Measurements from ENCODE around the gene OR6C6. TPM values are rescaled to one million over a fixed set of nuclear protein-coding genes. Genes with fewer than 3 reads are reported as not detected.
A peak's percentile ranks its signal among the peaks of the same experiment; 100 is the strongest.

Gene OR6C6
- total and polyA plus RNA-seq, 4 donors, result not detected

DNA sequence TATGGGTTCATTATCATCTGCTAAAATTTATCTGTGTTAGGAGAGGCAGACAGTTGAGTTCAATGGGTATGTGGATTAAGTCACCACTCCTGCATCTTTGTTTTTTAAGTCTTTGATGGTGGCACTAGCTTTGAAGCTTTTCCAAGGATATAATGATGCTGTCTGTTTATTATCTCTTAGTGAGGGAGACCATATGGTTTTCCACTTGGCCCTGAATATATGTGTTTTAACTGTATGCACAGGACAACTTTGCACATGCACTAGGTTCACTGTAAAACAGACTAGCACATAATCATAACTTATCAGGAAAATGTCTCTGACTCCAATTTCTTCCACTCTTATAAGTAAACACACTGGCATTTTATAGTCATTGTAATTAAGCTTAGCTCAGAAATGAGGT, 43.1 kb downstream of the OR6C6 start:
- H3K9ac ChIP-seq (ENCODE audit: low read depth in 1 of 2, low read length in 2 of 2), result no peak overlapping the region
- TF ChIP-seq NR2F2 (IDR thresholded peaks at IDR 0.05), result no peak
- no peak for TF ChIP-seq HNF4G (IDR thresholded peaks at IDR 0.05)
- no peak for TF ChIP-seq CTCF (IDR thresholded peaks at IDR 0.05; ENCODE audit: low read depth, low read length, missing input control)
- TF ChIP-seq YY1 (IDR thresholded peaks at IDR 0.05), result no peak
- TF ChIP-seq TAF1 (conservative IDR thresholded peaks at IDR 0.05), result no peak
- no peak for TF ChIP-seq GABPA (IDR thresholded peaks at IDR 0.05 in 1 of 2, conservative IDR thresholded peaks at IDR 0.05 in 1 of 2)
- TF ChIP-seq SP1 (IDR thresholded peaks at IDR 0.05), result no peak
- TF ChIP-seq FOXA1 (IDR thresholded peaks at IDR 0.05), result no peak
- TF ChIP-seq EGR1 (IDR thresholded peaks at IDR 0.05; ENCODE audit: low read depth in 2 of 2), result no peak
- TF ChIP-seq, protein P1, sequence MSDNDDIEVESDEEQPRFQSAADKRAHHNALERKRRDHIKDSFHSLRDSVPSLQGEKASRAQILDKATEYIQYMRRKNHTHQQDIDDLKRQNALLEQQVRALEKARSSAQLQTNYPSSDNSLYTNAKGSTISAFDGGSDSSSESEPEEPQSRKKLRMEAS (IDR thresholded peaks at IDR 0.05), result no peak
- no peak for DNase-seq (ENCODE audit: low spot score)
- no peaks in the 10 kb centered on the region for H3K36me3 ChIP-seq (ENCODE audit: control insufficient read depth in 4 of 4, insufficient read depth in 3 of 4, low read depth in 1 of 4, low read length in 3 of 4)
- peaks cover 0 to 9% (median 2%) of the 10 kb centered on the region in 4 donors for H3K4me1 ChIP-seq (ENCODE audit: control insufficient read depth in 4 of 4, insufficient read depth in 4 of 4, low read length in 3 of 4)
- H3K4me3 ChIP-seq (ENCODE audit: low read depth in 1 of 3, low read length in 3 of 3), result no peak overlapping the region
- no peak overlapping the region for H3K27ac ChIP-seq (ENCODE audit: low read depth in 1 of 2, low read length in 2 of 2)
- H3K27me3 ChIP-seq (ENCODE audit: control insufficient read depth in 4 of 4, insufficient read depth in 4 of 4, low read length in 3 of 4), result no peaks in the 10 kb centered on the region
- H3K9me3 ChIP-seq (ENCODE audit: control insufficient read depth in 4 of 4, low read length in 3 of 4), result no peaks in the 10 kb centered on the region

- no peaks in the 10 kb centered on the region for H3K9me3 ChIP-seq (ENCODE audit: control insufficient read depth in 4 of 4, low read length in 3 of 4)
- peaks cover 0 to 9% (median 2%) of the 10 kb centered on the region in 4 donors for H3K4me1 ChIP-seq (ENCODE audit: control insufficient read depth in 4 of 4, insufficient read depth in 4 of 4, low read length in 3 of 4)
- TF ChIP-seq GABPA (IDR thresholded peaks at IDR 0.05 in 1 of 2, conservative IDR thresholded peaks at IDR 0.05 in 1 of 2), result no peak
- peak; percentile 58 for TF ChIP-seq ATF3 (IDR thresholded peaks at IDR 0.05)
- no peak for TF ChIP-seq EGR1 (IDR thresholded peaks at IDR 0.05; ENCODE audit: low read depth in 2 of 2)
- TF ChIP-seq TAF1 (conservative IDR thresholded peaks at IDR 0.05), result no peak
- TF ChIP-seq HNF4G (IDR thresholded peaks at IDR 0.05), result no peak
- TF ChIP-seq, protein P2, sequence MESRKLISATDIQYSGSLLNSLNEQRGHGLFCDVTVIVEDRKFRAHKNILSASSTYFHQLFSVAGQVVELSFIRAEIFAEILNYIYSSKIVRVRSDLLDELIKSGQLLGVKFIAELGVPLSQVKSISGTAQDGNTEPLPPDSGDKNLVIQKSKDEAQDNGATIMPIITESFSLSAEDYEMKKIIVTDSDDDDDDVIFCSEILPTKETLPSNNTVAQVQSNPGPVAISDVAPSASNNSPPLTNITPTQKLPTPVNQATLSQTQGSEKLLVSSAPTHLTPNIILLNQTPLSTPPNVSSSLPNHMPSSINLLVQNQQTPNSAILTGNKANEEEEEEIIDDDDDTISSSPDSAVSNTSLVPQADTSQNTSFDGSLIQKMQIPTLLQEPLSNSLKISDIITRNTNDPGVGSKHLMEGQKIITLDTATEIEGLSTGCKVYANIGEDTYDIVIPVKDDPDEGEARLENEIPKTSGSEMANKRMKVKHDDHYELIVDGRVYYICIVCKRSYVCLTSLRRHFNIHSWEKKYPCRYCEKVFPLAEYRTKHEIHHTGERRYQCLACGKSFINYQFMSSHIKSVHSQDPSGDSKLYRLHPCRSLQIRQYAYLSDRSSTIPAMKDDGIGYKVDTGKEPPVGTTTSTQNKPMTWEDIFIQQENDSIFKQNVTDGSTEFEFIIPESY (IDR thresholded peaks at IDR 0.05), result peak; percentile 65
- peak; percentile 30 to 72 for TF ChIP-seq HNF4A (conservative IDR thresholded peaks at IDR 0.05)
- peak in 1 of 2 donors; percentile 73 for TF ChIP-seq JUND (IDR thresholded peaks at IDR 0.05)
- no peak for TF ChIP-seq FOXA1 (IDR thresholded peaks at IDR 0.05)
- no peak for TF ChIP-seq NR2F2 (IDR thresholded peaks at IDR 0.05)
- no peak for TF ChIP-seq CTCF (IDR thresholded peaks at IDR 0.05; ENCODE audit: low read depth, low read length, missing input control)
- TF ChIP-seq RXRA (IDR thresholded peaks at IDR 0.05), result peak; percentile 27 to 79
- TF ChIP-seq, protein P1 (IDR thresholded peaks at IDR 0.05), result peak; percentile 51
- peak; percentile 55 for TF ChIP-seq YY1 (IDR thresholded peaks at IDR 0.05)
- TF ChIP-seq, protein P3, sequence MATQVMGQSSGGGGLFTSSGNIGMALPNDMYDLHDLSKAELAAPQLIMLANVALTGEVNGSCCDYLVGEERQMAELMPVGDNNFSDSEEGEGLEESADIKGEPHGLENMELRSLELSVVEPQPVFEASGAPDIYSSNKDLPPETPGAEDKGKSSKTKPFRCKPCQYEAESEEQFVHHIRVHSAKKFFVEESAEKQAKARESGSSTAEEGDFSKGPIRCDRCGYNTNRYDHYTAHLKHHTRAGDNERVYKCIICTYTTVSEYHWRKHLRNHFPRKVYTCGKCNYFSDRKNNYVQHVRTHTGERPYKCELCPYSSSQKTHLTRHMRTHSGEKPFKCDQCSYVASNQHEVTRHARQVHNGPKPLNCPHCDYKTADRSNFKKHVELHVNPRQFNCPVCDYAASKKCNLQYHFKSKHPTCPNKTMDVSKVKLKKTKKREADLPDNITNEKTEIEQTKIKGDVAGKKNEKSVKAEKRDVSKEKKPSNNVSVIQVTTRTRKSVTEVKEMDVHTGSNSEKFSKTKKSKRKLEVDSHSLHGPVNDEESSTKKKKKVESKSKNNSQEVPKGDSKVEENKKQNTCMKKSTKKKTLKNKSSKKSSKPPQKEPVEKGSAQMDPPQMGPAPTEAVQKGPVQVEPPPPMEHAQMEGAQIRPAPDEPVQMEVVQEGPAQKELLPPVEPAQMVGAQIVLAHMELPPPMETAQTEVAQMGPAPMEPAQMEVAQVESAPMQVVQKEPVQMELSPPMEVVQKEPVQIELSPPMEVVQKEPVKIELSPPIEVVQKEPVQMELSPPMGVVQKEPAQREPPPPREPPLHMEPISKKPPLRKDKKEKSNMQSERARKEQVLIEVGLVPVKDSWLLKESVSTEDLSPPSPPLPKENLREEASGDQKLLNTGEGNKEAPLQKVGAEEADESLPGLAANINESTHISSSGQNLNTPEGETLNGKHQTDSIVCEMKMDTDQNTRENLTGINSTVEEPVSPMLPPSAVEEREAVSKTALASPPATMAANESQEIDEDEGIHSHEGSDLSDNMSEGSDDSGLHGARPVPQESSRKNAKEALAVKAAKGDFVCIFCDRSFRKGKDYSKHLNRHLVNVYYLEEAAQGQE (IDR thresholded peaks at IDR 0.05), result no peak
- no peak for TF ChIP-seq SP1 (IDR thresholded peaks at IDR 0.05)
- peak in 1 of 2 donors; percentile 12 for TF ChIP-seq RAD21 (IDR thresholded peaks at IDR 0.05)
- TF ChIP-seq FOXA2 (IDR thresholded peaks at IDR 0.05), result peak; percentile 71
- no peak for DNase-seq (ENCODE audit: low spot score)
- H3K4me3 ChIP-seq (ENCODE audit: low read depth in 1 of 3, low read length in 3 of 3), result no peak overlapping the region
- H3K36me3 ChIP-seq (ENCODE audit: control insufficient read depth in 4 of 4, insufficient read depth in 3 of 4, low read depth in 1 of 4, low read length in 3 of 4), result no peaks in the 10 kb centered on the region
- H3K27me3 ChIP-seq (ENCODE audit: control insufficient read depth in 4 of 4, insufficient read depth in 4 of 4, low read length in 3 of 4), result no peaks in the 10 kb centered on the region
- no peak overlapping the region for H3K9ac ChIP-seq (ENCODE audit: low read depth in 1 of 2, low read length in 2 of 2)
- H3K27ac ChIP-seq (ENCODE audit: low read depth in 1 of 2, low read length in 2 of 2), result no peak overlapping the region
- WGBS, result 30% methylated on average over 3 of the region's 3 CpGs
Observed at GRCh38 chr12:55250944-55251343, 45.4 kb downstream of the OR6C6 start.
